GM18858 (cell line): ENCODE results near the gene FUBP3.

ENCODE experiments used
- ATAC-seq: cut with Tn5 transposase; IDR thresholded peaks from one replicate; pipeline ENCODE4 v1.9.1; 2021; ENCODE audit not compliant: unreplicated experiment

FUBP3 gene

GRCh38 chr9:130578865-130579737 is at the start of gene FUBP3:
TSS of gene FUBP3 (plus strand) at chr9:130579577. CDS start at chr9:130579681, 104 bp downstream.
- ATAC-seq, result peak; percentile 75

GRCh38 chr9:130530938-130531337 is 48.4 kb upstream of the FUBP3 start:
- ATAC-seq, result no peak

DNA sequence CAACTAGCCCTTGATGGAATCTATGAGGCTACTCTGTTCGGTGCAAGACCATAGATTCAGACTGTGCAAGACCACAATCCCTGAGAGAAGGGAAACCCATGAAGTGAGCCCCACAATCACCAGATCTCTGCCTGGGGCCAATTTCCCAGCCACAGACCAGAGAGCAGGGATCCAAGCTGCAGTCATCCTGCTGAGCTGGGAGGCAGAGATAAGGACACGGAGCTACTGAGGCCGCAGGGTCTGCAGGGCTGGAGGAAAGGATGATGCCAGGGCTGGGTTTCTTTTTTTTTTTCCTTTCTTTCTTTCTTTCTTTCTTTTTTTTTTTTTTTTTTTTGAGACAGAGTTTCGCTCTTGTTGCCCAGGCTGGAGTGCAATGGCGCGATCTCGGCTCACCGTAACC is 47.7 kb upstream of the FUBP3 start:
- ATAC-seq, result no peak

- no peak for ATAC-seq
Measured at GRCh38 chr9:130532426-130533080, 46.8 kb upstream of the FUBP3 start.

GRCh38 chr9:130535818-130536521 is 43.4 kb upstream of the FUBP3 start:
- ATAC-seq, result no peak

- no peak for ATAC-seq
Measured at GRCh38 chr9:130536701-130537107, 42.7 kb upstream of the FUBP3 start.

DNA sequence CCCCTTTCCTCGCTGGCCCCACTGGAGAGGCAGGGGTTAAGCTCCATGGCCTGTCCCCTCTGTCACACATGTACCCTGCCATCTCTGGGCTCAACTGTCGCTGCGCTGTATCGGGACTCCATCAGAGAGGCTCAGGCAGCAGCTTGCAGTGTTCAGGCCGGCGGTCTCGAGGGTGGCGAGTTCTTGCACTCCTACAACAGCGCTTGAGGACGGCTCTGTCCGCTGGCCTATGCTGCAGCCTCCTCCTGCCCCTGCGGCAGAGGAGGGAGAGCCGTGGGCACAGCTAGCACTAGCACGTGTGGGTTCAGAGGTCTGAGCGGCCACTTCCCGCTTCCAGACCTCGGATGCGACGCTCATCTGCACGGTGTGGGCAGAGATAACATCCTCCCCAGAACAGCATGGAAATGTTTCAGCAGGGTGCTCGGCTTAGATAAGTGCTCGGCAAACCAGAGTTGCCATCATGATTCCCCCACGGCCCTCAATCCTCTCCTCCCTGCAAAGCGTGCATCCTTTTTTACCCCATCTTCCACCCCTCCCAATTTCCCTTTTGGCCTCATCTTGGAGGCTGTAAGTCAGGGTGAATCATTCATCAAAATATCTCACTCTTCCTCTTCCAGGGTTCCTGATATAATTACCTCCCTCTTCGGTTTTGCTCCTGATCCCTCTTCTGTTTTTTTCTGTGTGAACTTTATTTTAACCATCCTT is 41.9 kb upstream of the FUBP3 start:
- no peak for ATAC-seq

GRCh38 chr9:130539420-130540223 is 39.8 kb upstream of the FUBP3 start:
- ATAC-seq, result no peak

DNA sequence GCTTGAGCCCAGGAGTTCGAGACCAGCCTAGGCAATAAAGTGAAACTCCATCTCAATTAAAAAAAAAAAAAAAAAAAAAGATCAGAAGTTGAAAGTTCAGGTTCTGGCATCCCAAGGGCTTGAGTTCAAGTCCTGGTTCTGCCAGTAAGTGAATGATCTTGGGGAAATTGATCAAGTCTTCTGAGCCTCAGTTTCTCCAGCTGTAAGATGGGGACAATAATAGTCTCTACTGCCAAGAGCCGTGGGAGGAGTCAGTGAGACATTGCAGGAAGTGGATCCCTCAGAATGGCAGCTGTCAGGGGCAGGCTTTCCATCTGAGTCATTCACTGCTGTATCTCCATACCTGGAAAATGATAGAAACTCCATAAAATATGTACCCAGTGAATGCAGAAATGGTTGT is 37.8 kb upstream of the FUBP3 start:
- ATAC-seq, result no peak

DNA sequence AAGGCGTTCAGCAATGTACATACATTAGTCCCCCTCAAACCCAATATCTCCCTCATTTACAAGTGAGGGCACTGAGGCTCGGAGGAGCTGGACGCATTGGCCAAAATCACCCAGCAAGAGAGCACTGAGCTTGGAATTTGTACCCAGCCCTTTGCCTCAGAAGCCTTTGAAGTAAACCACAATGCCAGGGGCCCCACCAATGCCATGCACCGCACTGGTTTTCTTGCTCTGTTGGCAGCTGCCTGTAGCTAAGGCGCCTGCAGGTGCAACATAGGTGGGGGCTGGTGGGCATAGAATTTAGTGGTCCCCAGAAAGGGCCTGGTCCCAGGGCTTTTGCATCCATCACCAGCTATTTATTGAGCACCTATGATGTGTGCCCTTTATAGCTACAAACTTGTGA is 37.3 kb upstream of the FUBP3 start:
- ATAC-seq, result no peak

- no peak for ATAC-seq
Measured at GRCh38 chr9:130542457-130543228, 36.7 kb upstream of the FUBP3 start.

- ATAC-seq, result no peak
Measured at GRCh38 chr9:130543368-130543767, 36.0 kb upstream of the FUBP3 start.

DNA sequence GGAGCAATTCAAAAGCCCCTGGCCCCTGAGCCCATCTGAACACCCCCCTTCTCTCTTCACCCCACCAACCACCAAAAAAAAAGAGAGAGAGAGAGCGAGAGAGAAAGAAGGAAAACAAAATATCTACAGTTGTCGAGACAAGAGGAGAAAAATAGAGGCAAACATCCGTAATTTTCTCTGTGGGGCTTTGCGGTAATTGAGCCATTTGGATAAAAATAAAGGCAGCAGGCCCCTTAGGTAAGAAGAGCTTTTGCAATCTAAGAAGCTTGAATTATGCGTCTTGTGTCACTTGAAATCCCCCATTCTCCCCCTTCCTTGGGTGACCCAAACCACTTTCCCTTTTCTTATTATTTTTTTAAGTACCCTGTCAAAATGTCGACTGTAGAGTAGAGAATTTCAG is 35.5 kb upstream of the FUBP3 start:
- no peak for ATAC-seq

DNA sequence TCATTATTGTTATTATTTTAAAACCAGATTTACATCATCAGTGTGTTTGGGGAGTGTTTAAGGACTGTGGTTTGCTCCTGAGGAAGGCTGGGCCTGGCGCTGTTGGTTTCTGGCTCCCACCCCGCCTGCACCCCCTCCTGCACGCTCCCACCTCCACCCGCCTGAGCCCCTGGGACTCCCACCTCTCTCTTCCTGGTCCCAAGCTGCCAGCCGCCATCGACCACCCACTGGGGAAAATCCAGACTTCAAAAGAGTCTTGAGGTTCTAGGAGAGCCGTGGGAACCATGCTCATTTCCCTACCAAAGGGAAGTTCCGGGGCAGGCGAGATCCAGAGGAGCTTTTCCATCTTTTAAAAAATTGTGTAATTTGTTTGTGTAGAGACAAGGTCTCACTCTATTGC is 35.0 kb upstream of the FUBP3 start:
- no peak for ATAC-seq

GRCh38 chr9:130548103-130548502 is 31.3 kb upstream of the FUBP3 start:
- ATAC-seq, result no peak

- no peak for ATAC-seq
Measured at GRCh38 chr9:130549093-130549735, 30.2 kb upstream of the FUBP3 start.

DNA sequence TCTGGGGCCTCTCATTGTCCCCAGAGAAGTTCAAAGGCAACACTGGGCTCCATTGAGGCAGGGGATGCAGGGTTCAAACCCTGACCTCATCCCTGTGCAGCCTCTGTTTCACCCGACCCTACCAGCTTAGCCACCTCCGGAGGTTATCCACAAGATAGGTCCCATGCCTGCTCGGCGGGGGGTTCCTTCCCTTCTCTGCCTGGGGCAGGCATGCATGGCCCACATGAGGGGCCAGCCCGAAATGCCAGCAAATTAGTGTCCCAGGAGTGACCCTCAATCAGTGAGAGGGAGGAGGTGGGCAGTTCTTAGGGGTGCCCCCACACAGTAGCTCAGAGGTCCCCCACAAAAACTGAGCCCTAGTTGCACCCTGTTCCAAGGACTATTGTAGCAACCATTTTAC is 24.8 kb upstream of the FUBP3 start:
- ATAC-seq, result no peak

GRCh38 chr9:130555061-130555460 is 24.3 kb upstream of the FUBP3 start:
- ATAC-seq, result no peak

DNA sequence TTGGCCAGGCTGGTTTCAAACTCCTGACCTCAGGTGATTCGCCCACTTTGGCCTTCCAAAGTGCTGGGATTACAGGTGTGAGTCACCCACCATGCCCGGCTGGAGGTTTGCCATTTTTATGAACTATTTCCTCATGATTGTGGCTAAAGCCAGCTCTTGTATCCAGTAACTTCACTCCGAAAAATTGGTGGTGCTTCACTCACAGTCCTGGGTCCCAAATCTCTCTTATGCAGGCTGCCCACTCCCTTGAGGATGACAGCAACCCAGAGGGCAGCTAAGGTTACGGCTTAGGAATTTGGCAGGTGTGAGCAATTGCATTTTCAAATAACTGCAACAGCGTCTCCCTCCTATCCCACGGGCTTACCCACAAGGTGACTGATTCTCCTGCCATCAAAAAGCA is 23.4 kb upstream of the FUBP3 start:
- no peak for ATAC-seq
